Panc1 (cell line): Measurements from ENCODE around the gene ASB1.

ENCODE experiments used
- POLR2AphosphoS5 ChIP-seq: IDR thresholded peaks from 2 replicates; pipeline ENCODE4 v1.6.1; 2012; ENCODE audit warnings: mild to moderate bottlenecking, low read depth, low read length, moderate library complexity
- SIN3A ChIP-seq: IDR thresholded peaks from 2 replicates; pipeline ENCODE4 v1.6.1; 2012; ENCODE audit warnings: low read depth, mild to moderate bottlenecking, low read length, moderate library complexity, borderline replicate concordance; ENCODE audit not compliant: insufficient read depth
- TCF7L2 ChIP-seq: IDR thresholded peaks from 2 replicates; pipeline ENCODE4 v1.6.1; 2011; ENCODE audit warnings: mild to moderate bottlenecking, low read depth, low read length, inconsistent platforms
- TF ChIP-seq, protein P1 (sequence below): fragments of 450-650 bp; IDR thresholded peaks from 2 replicates; pipeline ENCODE4 v1.5.1; 2017; ENCODE audit warnings: mild to moderate bottlenecking
- TF ChIP-seq, protein P2 (sequence below), 2 experiments: IDR thresholded peaks; 2 replicates each; pipeline ENCODE4 v1.6.1; 2011 to 2012; ENCODE audit warnings: low read depth in 2 of 2, control low read depth in 1 of 2, low read length in 1 of 2, mild to moderate bottlenecking in 1 of 2, moderate library complexity in 1 of 2; ENCODE audit not compliant: insufficient read depth in 1 of 2

DNA sequence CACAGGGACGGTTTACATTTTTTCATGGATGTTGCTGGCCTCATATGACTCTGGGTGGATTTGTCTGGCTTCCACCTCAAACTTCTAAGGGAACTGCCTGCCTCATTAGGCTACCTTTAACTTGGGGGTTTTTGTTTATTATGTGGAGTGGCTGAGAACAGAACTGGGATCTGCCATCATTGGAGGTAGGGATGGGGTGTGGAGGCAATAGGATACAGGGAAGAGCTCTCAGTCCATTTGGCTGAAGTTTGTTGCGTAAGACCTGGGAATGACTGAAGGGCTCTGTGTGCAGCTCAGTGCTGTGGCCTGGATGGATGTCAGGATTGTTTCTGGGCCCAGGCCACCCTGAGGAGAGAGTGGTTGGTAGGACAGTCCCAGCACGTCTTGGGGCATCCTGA is 31.2 kb downstream of the ASB1 start:
- TF ChIP-seq POLR2AphosphoS5 (no peak), SIN3A (no peak), TCF7L2 (no peak)
- TF ChIP-seq, protein P1, sequence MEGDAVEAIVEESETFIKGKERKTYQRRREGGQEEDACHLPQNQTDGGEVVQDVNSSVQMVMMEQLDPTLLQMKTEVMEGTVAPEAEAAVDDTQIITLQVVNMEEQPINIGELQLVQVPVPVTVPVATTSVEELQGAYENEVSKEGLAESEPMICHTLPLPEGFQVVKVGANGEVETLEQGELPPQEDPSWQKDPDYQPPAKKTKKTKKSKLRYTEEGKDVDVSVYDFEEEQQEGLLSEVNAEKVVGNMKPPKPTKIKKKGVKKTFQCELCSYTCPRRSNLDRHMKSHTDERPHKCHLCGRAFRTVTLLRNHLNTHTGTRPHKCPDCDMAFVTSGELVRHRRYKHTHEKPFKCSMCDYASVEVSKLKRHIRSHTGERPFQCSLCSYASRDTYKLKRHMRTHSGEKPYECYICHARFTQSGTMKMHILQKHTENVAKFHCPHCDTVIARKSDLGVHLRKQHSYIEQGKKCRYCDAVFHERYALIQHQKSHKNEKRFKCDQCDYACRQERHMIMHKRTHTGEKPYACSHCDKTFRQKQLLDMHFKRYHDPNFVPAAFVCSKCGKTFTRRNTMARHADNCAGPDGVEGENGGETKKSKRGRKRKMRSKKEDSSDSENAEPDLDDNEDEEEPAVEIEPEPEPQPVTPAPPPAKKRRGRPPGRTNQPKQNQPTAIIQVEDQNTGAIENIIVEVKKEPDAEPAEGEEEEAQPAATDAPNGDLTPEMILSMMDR: no peak
- TF ChIP-seq, protein P2, sequence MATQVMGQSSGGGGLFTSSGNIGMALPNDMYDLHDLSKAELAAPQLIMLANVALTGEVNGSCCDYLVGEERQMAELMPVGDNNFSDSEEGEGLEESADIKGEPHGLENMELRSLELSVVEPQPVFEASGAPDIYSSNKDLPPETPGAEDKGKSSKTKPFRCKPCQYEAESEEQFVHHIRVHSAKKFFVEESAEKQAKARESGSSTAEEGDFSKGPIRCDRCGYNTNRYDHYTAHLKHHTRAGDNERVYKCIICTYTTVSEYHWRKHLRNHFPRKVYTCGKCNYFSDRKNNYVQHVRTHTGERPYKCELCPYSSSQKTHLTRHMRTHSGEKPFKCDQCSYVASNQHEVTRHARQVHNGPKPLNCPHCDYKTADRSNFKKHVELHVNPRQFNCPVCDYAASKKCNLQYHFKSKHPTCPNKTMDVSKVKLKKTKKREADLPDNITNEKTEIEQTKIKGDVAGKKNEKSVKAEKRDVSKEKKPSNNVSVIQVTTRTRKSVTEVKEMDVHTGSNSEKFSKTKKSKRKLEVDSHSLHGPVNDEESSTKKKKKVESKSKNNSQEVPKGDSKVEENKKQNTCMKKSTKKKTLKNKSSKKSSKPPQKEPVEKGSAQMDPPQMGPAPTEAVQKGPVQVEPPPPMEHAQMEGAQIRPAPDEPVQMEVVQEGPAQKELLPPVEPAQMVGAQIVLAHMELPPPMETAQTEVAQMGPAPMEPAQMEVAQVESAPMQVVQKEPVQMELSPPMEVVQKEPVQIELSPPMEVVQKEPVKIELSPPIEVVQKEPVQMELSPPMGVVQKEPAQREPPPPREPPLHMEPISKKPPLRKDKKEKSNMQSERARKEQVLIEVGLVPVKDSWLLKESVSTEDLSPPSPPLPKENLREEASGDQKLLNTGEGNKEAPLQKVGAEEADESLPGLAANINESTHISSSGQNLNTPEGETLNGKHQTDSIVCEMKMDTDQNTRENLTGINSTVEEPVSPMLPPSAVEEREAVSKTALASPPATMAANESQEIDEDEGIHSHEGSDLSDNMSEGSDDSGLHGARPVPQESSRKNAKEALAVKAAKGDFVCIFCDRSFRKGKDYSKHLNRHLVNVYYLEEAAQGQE (IDR thresholded peaks at IDR 0.05; ENCODE audit: insufficient read depth in 1 of 2, low read depth in 2 of 2, low read length in 1 of 2): no peak
